AG04449 (cell line): ENCODE data around the gene CENPO.

ENCODE experiments used
- CTCF ChIA-PET: fragments of 350-600 bp; formaldehyde crosslinking; extraction: SDS; loops from one replicate; lab custom pipeline; 2021; ENCODE audit warnings: antibody characterized with exemption; lab: Yijun Ruan, JAX
- POLR2A ChIA-PET: fragments of 400-600, 350-600 bp; formaldehyde crosslinking; extraction: SDS; loops from one replicate; lab custom pipeline; 2020; ENCODE audit warnings: antibody characterized with exemption, inconsistent platforms; lab: Yijun Ruan, JAX
- DNase-seq: peaks from one replicate; pipeline ENCODE4 v3.0.0-alpha.2; 2010; ENCODE audit warnings: low read depth, low spot score
- H3K4me3 ChIP-seq: 2 replicates; pipeline ENCODE4 v1.5.1; 2011; ENCODE audit warnings: low read depth, mild to moderate bottlenecking, control low read depth, low read length
- CTCF ChIP-seq: IDR thresholded peaks from one replicate; pipeline ENCODE4 v1.5.1; 2011; ENCODE audit warnings: mild to moderate bottlenecking, moderate library complexity, low read length, control low read depth, inconsistent platforms; ENCODE audit not compliant: insufficient read depth; ENCODE audit errors: missing control alignments

Gene CENPO

DNA sequence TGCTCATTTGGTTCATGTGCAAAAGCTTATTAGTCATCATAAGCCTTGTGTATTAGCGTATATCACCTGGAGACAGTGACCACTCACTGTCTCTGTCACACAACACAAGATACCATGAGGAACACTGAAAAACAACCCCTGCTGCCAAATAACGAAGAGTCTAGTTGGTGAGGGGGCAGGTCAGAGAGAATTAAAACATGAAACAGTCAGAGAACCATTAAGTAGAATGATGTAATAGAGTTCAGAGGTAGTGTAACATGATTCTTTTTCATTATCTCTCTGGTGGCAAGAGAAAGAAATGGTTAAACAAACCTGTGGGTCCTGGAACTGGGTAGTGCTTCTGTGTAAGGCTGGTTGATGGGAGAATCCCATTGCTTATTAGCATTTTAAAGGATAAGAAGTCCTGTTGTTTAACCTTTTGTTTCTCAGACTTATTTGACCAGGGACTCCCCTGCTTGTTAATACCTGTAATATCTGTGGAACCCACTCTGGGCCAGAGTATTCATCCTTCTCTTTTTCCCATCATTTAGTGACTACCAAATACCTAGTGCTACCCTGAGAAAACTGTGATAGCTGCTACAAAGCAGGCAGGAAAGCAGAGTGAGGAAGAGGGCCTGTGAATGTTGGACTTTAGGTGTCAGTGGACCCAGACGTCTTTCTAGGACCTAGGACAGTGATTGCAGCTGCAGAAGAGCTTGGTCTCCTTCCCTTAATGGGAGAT, 38.1 kb upstream of the CENPO start:
- POLR2A ChIA-PET, result no interaction called here
- CTCF ChIA-PET, result no interaction called here
- no peak for DNase-seq
- H3K4me3 ChIP-seq, result no peak overlapping the region
- TF ChIP-seq CTCF, result no peak

- ChIA-PET POLR2A (no interaction called here), CTCF (no interaction called here)
- TF ChIP-seq CTCF, result no peak
- no peak overlapping the region for H3K4me3 ChIP-seq
- DNase-seq, result no peak
Measured at GRCh38 chr2:24756789-24757188, 36.4 kb upstream of the CENPO start.

DNA sequence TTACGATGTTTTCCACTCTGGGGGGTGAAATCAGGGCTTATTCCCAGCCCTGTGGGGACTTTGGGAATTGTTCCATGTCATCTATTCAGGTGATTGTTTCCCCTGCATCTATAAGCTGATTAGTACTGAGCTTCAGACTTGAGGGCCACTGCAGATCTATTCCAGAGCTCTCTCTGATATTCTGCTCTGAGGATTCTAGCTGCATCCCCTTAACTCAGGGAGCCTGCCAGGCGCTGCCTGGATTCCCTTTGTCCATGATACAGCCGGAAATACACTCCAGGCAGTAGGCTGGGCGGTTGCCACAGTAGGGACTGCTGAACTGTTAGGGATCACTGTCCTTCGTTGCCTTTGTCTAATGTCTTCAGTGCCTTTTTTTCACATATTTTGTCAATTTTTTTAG, 31.4 kb upstream of the CENPO start:
- TF ChIP-seq CTCF, result no peak
- no peak for DNase-seq
- ChIA-PET POLR2A (no interaction called here), CTCF (interaction anchor here (0.8 to 1.5 kb wide), 2 partner anchors 31 to 351 kb away, joined by 4 to 5 read pairs; partner anchors contain the start of genes CENPO and PTRHD1)
- no peak overlapping the region for H3K4me3 ChIP-seq

DNA sequence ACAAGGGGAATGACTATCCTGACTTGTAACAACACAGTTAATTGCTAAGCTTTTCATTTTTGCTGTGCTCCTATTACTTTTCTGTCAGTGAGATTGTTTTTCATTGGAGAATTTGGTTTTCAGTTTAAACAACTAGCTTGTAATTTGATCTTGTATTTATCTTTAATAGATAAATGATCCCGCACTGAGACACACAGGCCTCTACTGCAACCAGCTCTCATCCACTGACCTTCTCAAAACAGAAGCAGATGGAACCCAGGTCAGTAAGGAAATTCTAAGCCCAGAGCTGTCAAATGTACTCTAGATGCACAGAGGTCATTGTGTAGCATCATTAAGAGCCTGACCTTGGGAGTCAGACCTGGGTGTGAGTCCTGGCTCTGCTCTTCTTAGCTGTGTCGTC, 30.7 kb upstream of the CENPO start:
- no peak for TF ChIP-seq CTCF
- ChIA-PET POLR2A (no interaction called here), CTCF (interaction anchor here (0.8 to 1.5 kb wide), 2 partner anchors 30 to 352 kb away, joined by 4 to 5 read pairs; partner anchors contain the start of genes CENPO and PTRHD1)
- DNase-seq, result no peak
- H3K4me3 ChIP-seq, result no peak overlapping the region

DNA sequence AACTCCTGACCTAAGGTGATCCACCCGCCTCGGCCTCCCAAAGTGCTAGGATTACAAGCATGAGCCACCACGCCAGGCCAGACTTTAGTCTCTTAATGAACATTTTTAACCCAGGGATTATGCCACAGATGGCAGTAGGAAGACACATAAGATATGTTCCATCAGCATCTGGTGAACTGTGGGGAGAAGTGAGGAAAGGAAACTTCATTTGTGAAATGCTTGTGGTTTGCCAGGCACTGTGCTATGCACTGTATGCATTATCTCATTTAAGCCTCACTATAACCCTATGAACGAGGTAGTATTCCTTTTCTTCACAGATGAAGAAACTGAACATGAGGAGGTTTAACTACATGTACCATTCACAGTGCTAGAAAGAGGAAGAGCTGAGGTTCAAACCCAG, 29.4 kb upstream of the CENPO start:
- no peak overlapping the region for H3K4me3 ChIP-seq
- ChIA-PET CTCF (no interaction called here), POLR2A (no interaction called here)
- DNase-seq, result no peak
- TF ChIP-seq CTCF, result no peak

- CTCF ChIA-PET, result interaction anchor here (4.7 kb wide), 1 partner anchor 25 kb away, joined by 20 read pairs; the partner anchor contains the start of genes CENPO and PTRHD1
- H3K4me3 ChIP-seq, result no peak overlapping the region
- DNase-seq, result no peak
- POLR2A ChIA-PET, result no interaction called here
- TF ChIP-seq CTCF, result no peak
Measured at GRCh38 chr2:24766609-24767008, 26.6 kb upstream of the CENPO start.
